A549 (cell line): Measurements from ENCODE around the gene BLTP2. TPM values are rescaled to one million over a fixed set of nuclear protein-coding genes. Genes with fewer than 3 reads are reported as not detected.

Experiments used
- ATAC-seq, 2 experiments: fragments of 200-7000 bp in 1 of 2; fragments of >200 bp in 1 of 2; cut with Nextera tagmentation in 1 of 2; cut with Tn5 transposase in 1 of 2; 3 replicates each; pipeline versions ENCODE4 v1.8.0 to v1.9.1; 2018 to 2020; ENCODE audit warnings: mild to moderate bottlenecking in 1 of 2, moderate library complexity in 1 of 2
- CTCF ChIA-PET: fragments of 300-600 bp; sonication (Branson Sonifier 250); formaldehyde crosslinking; extraction: SDS; loops from one replicate; lab custom pipeline; 2021; ENCODE audit warnings: antibody characterized with exemption, inconsistent platforms; lab: Yijun Ruan, JAX
- POLR2A ChIA-PET: fragments of 350-600 bp; formaldehyde crosslinking; extraction: SDS; loops from one replicate; lab custom pipeline; 2021; ENCODE audit warnings: antibody characterized with exemption, inconsistent platforms; lab: Yijun Ruan, JAX
- DNase-seq, 2 experiments: peaks; one replicate each; pipeline versions ENCODE4 v3.0.0 to v3.0.0-alpha.2; 2011 to 2016; ENCODE audit warnings: low read depth in 1 of 2, low spot score in 1 of 2
- FAIRE-seq: peaks from 2 replicates; lab custom pipeline; 2011; peaks lifted over from hg19 to GRCh38; lab: Jason Lieb, UNC
- H3K27ac ChIP-seq, 2 experiments: fragments of >200 bp; sonication (Bioruptor Twin); formaldehyde crosslinking; 3 replicates each; pipeline ENCODE4 v1.5.1; 2016 to 2017
- H3K4me1 ChIP-seq: fragments of >200 bp; sonication (Bioruptor Twin); formaldehyde crosslinking; 3 replicates; pipeline ENCODE4 v1.6.1; 2016
- H3K4me2 ChIP-seq: fragments of >200 bp; sonication (Bioruptor Twin); formaldehyde crosslinking; 3 replicates; pipeline ENCODE4 v1.6.1; 2016
- H3K4me3 ChIP-seq: fragments of >200 bp; sonication (Bioruptor Twin); formaldehyde crosslinking; 3 replicates; pipeline ENCODE4 v1.5.1; 2016
- H3K9me3 ChIP-seq: fragments of >200 bp; sonication (Bioruptor Twin); formaldehyde crosslinking; 3 replicates; pipeline ENCODE4 v1.6.1; 2016
- CBX8 ChIP-seq: fragments of 200-600 bp; sonication (generic); IDR thresholded peaks from 2 replicates; pipeline ENCODE4 v1.6.1; 2016
- EP300 ChIP-seq, 2 experiments: fragments of >200 bp; sonication (Bioruptor Twin); formaldehyde crosslinking; IDR thresholded peaks; 2 replicates in 1 of 2; 3 replicates in 1 of 2; pipeline ENCODE4 v1.6.1; 2016 to 2017
- ESRRA ChIP-seq: fragments of 150-350 bp; IDR thresholded peaks from 2 replicates; pipeline ENCODE4 v1.6.1; 2014; ENCODE audit warnings: mild to moderate bottlenecking, low read length, borderline replicate concordance
- FOSB ChIP-seq: fragments of 250-450 bp; sonication (Bioruptor Pico); IDR thresholded peaks from 2 replicates; pipeline ENCODE4 v1.5.0; 2020; ENCODE audit warnings: mild to moderate bottlenecking, moderate library complexity
- HOXA7 ChIP-seq: fragments of 250-450 bp; sonication (Bioruptor Pico); IDR thresholded peaks from 2 replicates; pipeline ENCODE4 v1.5.0; 2020; ENCODE audit warnings: mild to moderate bottlenecking, moderate library complexity
- HOXB5 ChIP-seq: fragments of 250-450 bp; sonication (Bioruptor Pico); IDR thresholded peaks from 2 replicates; pipeline ENCODE4 v1.5.0; 2020; ENCODE audit warnings: mild to moderate bottlenecking, moderate library complexity
- JUNB ChIP-seq: fragments of >200 bp; sonication (Bioruptor Twin); formaldehyde crosslinking; IDR thresholded peaks from 2 replicates; pipeline ENCODE4 v1.6.1; 2016
- MYC ChIP-seq: IDR thresholded peaks from 2 replicates; pipeline ENCODE4 v1.6.1; 2012; ENCODE audit warnings: mild to moderate bottlenecking, inconsistent platforms, low read length, improper control_type of control experiment, borderline replicate concordance
- NFE2L2 ChIP-seq: fragments of 150-350 bp; conservative IDR thresholded peaks from 2 replicates; pipeline ENCODE4 v1.6.1; 2014; ENCODE audit warnings: low read length
- NPAS2 ChIP-seq: fragments of 250-450 bp; sonication (Bioruptor Pico); IDR thresholded peaks from 2 replicates; pipeline ENCODE4 v1.8.0; 2022; ENCODE audit warnings: mild to moderate bottlenecking, moderate library complexity, borderline replicate concordance
- NR3C1 ChIP-seq: fragments of >200 bp; sonication (Bioruptor Twin); formaldehyde crosslinking; IDR thresholded peaks from 3 replicates; pipeline ENCODE4 v1.6.1; 2017
- POLR2A ChIP-seq: IDR thresholded peaks from 2 replicates; pipeline ENCODE4 v1.6.1; 2012; ENCODE audit warnings: mild to moderate bottlenecking, low read length
- RAD21 ChIP-seq, 2 experiments: fragments of >200 bp in 1 of 2; sonication (Bioruptor Twin) in 1 of 2; formaldehyde crosslinking in 1 of 2; IDR thresholded peaks in 1 of 2; conservative IDR thresholded peaks in 1 of 2; 2 replicates in 1 of 2; 3 replicates in 1 of 2; pipeline ENCODE4 v1.6.1; 2012 to 2018; ENCODE audit warnings: inconsistent platforms in 1 of 2
- RARB ChIP-seq: fragments of 250-450 bp; sonication (Bioruptor Pico); IDR thresholded peaks from 2 replicates; pipeline ENCODE4 v1.8.0; 2021; ENCODE audit warnings: mild to moderate bottlenecking, moderate library complexity
- RFX5 ChIP-seq: fragments of 450-650 bp; IDR thresholded peaks from 2 replicates; pipeline ENCODE4 v1.7.1; 2014; ENCODE audit warnings: antibody characterized with exemption, mild to moderate bottlenecking, moderate library complexity
- TP53 ChIP-seq: fragments of 250-450 bp; sonication (Bioruptor Pico); IDR thresholded peaks from 2 replicates; pipeline ENCODE4 v1.5.0; 2021; ENCODE audit warnings: mild to moderate bottlenecking, moderate library complexity
- ZC3H11A ChIP-seq: fragments of 450-650 bp; IDR thresholded peaks from 2 replicates; pipeline ENCODE4 v1.6.1; 2014; ENCODE audit warnings: antibody characterized with exemption, mild to moderate bottlenecking
- ZFP36 ChIP-seq: fragments of 450-650 bp; IDR thresholded peaks from 2 replicates; pipeline ENCODE4 v1.6.1; 2014; ENCODE audit warnings: borderline replicate concordance; ENCODE audit not compliant: partially characterized antibody
- ZNF302 ChIP-seq: fragments of 250-450 bp; sonication (Bioruptor Pico); IDR thresholded peaks from 2 replicates; pipeline ENCODE4 v1.9.0; 2021; ENCODE audit warnings: inconsistent platforms, mild to moderate bottlenecking, moderate library complexity
- ZSCAN20 ChIP-seq: fragments of 250-450 bp; sonication (Bioruptor Pico); IDR thresholded peaks from 2 replicates; pipeline ENCODE4 v1.8.0; 2022; ENCODE audit warnings: mild to moderate bottlenecking, moderate library complexity
- WGBS: methylation state at CpG from one replicate; pipeline ENCODE4 v1.1.6; 2017; ENCODE audit errors: missing lambda C conversion rate; 5-methylcytosine and 5-hydroxymethylcytosine counted together
- polyA plus RNA-seq, 4 experiments: library from polyadenylated mRNA; depleted of rRNA in 3 of 4; stranded (reverse); fragments of >200 nt; fragmentation: RNase III in 1 of 4; extraction: RNeasy Plus Mini Kit Qiagen cat#74134 plus additional on column Dnase treatment in 1 of 4; gene quantifications; 2 replicates in 3 of 4; 3 replicates in 1 of 4; pipeline ENCODE4 v1.2.3, GENCODE V29; 2011 to 2017
- TF ChIP-seq, protein P1 (sequence below): fragments of 250-450 bp; sonication (Bioruptor Pico); IDR thresholded peaks from 2 replicates; pipeline ENCODE4 v1.5.0; 2021; ENCODE audit warnings: mild to moderate bottlenecking, moderate library complexity, borderline replicate concordance
- TF ChIP-seq, protein P2 (sequence below): IDR thresholded peaks from 2 replicates; pipeline ENCODE4 v1.6.1; 2012
- TF ChIP-seq, protein P3 (sequence below): IDR thresholded peaks from 2 replicates; pipeline ENCODE4 v1.6.1; 2012; ENCODE audit warnings: low read depth, borderline replicate concordance
- TF ChIP-seq, protein P4 (sequence below): fragments of >200 bp; sonication (Bioruptor Twin); formaldehyde crosslinking; IDR thresholded peaks from 3 replicates; pipeline ENCODE4 v1.6.1; 2016

The BLTP2 gene
- polyA plus RNA-seq, 2 of the 4 experiments (the other 2 are of a cell fraction) = 81.1 to 150 TPM

DNA sequence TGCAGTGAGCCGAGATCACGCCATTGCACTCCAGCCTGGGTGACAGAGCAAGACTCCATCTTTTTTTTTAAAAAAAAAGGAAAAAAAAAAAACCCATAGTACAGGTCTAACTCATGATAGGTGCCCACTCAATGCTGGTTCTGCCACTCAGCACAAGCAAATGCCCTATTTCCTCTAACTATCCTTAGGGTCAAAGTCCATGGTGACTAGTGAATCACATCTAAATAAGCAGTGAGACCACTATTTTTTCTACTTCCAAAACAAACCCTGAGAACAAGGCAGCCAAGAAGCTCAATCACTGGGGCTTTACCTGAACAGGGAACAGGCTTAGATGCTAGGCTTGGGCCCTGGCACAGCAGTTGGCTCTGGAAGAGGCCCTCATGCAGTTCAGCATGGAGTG is 3.4 kb downstream of the BLTP2 start (continued):
- no peak for TF ChIP-seq HOXA7 (CRISPR knock-in tag)
- TF ChIP-seq, protein P1, sequence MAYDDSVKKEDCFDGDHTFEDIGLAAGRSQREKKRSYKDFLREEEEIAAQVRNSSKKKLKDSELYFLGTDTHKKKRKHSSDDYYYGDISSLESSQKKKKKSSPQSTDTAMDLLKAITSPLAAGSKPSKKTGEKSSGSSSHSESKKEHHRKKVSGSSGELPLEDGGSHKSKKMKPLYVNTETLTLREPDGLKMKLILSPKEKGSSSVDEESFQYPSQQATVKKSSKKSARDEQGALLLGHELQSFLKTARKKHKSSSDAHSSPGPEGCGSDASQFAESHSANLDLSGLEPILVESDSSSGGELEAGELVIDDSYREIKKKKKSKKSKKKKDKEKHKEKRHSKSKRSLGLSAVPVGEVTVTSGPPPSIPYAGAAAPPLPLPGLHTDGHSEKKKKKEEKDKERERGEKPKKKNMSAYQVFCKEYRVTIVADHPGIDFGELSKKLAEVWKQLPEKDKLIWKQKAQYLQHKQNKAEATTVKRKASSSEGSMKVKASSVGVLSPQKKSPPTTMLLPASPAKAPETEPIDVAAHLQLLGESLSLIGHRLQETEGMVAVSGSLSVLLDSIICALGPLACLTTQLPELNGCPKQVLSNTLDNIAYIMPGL (CRISPR knock-in tag) = no peak
- no peak for TF ChIP-seq NR3C1
- no peak for TF ChIP-seq RARB (CRISPR knock-in tag)
- TF ChIP-seq NFE2L2 = no peak
- no peak for TF ChIP-seq ZFP36
- TF ChIP-seq RFX5 = no peak
- no peak for TF ChIP-seq ESRRA

DNA sequence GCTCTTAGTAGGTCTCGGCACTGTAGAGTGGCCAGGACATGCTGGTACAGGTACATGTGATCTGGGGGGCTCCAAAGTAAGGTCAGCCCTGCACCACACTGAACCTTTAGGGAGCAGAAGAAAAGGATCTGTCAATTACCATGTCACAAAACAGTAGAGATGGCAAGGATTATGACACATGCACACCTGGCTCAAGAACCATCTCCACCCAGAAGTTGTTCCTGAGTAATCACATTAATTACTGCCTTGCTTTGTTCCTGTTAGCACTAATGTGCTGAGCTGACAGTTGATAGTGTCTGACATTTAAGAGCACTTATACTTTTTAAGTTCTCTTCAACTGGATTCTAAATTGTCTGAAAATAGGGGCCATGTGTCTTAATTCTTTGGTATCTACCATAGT is 9.5 kb downstream of the BLTP2 start:
- ATAC-seq (no peak), FAIRE-seq (no peak), DNase-seq (no peak)
- no peak for TF ChIP-seq RAD21 (conservative IDR thresholded peaks at IDR 0.05 in 1 of 2, IDR thresholded peaks at IDR 0.05 in 1 of 2)
- TF ChIP-seq NPAS2 = no peak
- TF ChIP-seq, protein P2, sequence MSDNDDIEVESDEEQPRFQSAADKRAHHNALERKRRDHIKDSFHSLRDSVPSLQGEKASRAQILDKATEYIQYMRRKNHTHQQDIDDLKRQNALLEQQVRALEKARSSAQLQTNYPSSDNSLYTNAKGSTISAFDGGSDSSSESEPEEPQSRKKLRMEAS = no peak
- no peak for TF ChIP-seq RARB (CRISPR knock-in tag)
- TF ChIP-seq ZC3H11A = no peak
- TF ChIP-seq ZSCAN20 (CRISPR knock-in tag) = no peak
- TF ChIP-seq POLR2A = no peak
- TF ChIP-seq, protein P3, sequence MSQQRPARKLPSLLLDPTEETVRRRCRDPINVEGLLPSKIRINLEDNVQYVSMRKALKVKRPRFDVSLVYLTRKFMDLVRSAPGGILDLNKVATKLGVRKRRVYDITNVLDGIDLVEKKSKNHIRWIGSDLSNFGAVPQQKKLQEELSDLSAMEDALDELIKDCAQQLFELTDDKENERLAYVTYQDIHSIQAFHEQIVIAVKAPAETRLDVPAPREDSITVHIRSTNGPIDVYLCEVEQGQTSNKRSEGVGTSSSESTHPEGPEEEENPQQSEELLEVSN = no peak
- TF ChIP-seq, protein P4, sequence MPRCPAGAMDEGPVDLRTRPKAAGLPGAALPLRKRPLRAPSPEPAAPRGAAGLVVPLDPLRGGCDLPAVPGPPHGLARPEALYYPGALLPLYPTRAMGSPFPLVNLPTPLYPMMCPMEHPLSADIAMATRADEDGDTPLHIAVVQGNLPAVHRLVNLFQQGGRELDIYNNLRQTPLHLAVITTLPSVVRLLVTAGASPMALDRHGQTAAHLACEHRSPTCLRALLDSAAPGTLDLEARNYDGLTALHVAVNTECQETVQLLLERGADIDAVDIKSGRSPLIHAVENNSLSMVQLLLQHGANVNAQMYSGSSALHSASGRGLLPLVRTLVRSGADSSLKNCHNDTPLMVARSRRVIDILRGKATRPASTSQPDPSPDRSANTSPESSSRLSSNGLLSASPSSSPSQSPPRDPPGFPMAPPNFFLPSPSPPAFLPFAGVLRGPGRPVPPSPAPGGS = no peak
- no peak for TF ChIP-seq CBX8
- TF ChIP-seq HOXB5 (CRISPR knock-in tag) = no peak
- no peak for TF ChIP-seq TP53 (CRISPR knock-in tag)
- TF ChIP-seq, protein P1 (CRISPR knock-in tag) = no peak
- no peak for TF ChIP-seq FOSB (CRISPR knock-in tag)
- no peak for TF ChIP-seq EP300 (IDR thresholded peaks at IDR 0.05)
- no peak for TF ChIP-seq ZNF302 (CRISPR knock-in tag)
- TF ChIP-seq JUNB = no peak
- no peak for TF ChIP-seq MYC
- Histone ChIP-seq H3K4me2 (no peak overlapping the region), H3K4me1 (no peaks in the 10 kb centered on the region), H3K4me3 (no peak overlapping the region), H3K9me3 (no peaks in the 10 kb centered on the region), H3K27ac (no peak overlapping the region)
- 100% methylated on average over 1 of the region's 1 CpG for WGBS
- ChIA-PET CTCF (interaction anchor here (0.6 to 10.5 kb wide), 6 partner anchors 9 to 182 kb away, joined by 3 to 90 read pairs (median 8); partner anchors contain the start of genes BLTP2 and TLCD1), POLR2A (interaction anchor here (1.3 to 3.3 kb wide), 2 partner anchors 9 to 26 kb away, joined by 4 to 21 read pairs; partner anchors contain the start of genes BLTP2, SDF2 and SUPT6H)
